Measurements from ENCODE around the gene LRP10. TPM values are rescaled to one million over a fixed set of nuclear protein-coding genes. Genes with fewer than 3 reads are reported as not detected.
"Not testable (repeated sequence)": the region's sequence is repeated elsewhere in the genome, so short reads cannot be mapped to it uniquely, and the experiment has no call there.

Gene LRP10
- total RNA-seq, 1 donor from 2014 or later, result 0.92 TPM

GRCh38 chr14:22856428-22856827 lies 15.1 kb upstream of the LRP10 start:
- Histone ChIP-seq H3K79me2 (ENCODE audit: low read depth) (no peaks in the 10 kb centered on the region), H3K27me3 (no peaks in the 10 kb centered on the region), H2AFZ (replicated peaks) (no peak overlapping the region), H3K4me2 (no peak overlapping the region), H3K9ac (no peak overlapping the region), H3F3A (ENCODE audit: low read depth) (no peaks in the 10 kb centered on the region), H3K36me3 (no peaks in the 10 kb centered on the region), H4K20me1 (ENCODE audit: low read depth) (no peaks in the 10 kb centered on the region), H3K27ac (no peak overlapping the region), H3K4me1 (no peaks in the 10 kb centered on the region), H3K4me3 (no peak overlapping the region), H3K9me3 (ENCODE audit: low read depth) (no peaks in the 10 kb centered on the region)
- Mint-ChIP-seq H3K27me3 (ENCODE audit: insufficient read depth, low read depth) (peaks cover 2% of the 10 kb centered on the region), H3K9me3 (peaks cover 2% of the 10 kb centered on the region), H3K36me3 (no peaks in the 10 kb centered on the region), H3K27ac (no peak overlapping the region), H3K4me3 (no peak overlapping the region), H3K4me1 (peaks cover 6% of the 10 kb centered on the region)
- TF ChIP-seq EZH2 (IDR thresholded peaks at IDR 0.05) (no peak), EZH2phosphoT487 (IDR thresholded peaks at IDR 0.05) (no peak), CTCF (IDR thresholded peaks at IDR 0.05) (no peak)
- no peak for DNase-seq (ENCODE audit: low spot score)

GRCh38 chr14:22860377-22860776 lies 11.2 kb upstream of the LRP10 start:
- not testable (repeated sequence) for H3K27me3 ChIP-seq; H3K36me3 ChIP-seq; H3K9me3 ChIP-seq (ENCODE audit: low read depth); H4K20me1 ChIP-seq (ENCODE audit: low read depth); H3K4me1 ChIP-seq; H2AFZ ChIP-seq (replicated peaks); H3K4me1 Mint-ChIP-seq; H3K27ac ChIP-seq; H3K27ac Mint-ChIP-seq; H3K4me2 ChIP-seq; H3K4me3 Mint-ChIP-seq; DNase-seq (ENCODE audit: low spot score); H3K36me3 Mint-ChIP-seq; H3K9me3 Mint-ChIP-seq; H3K9ac ChIP-seq; H3K27me3 Mint-ChIP-seq (ENCODE audit: insufficient read depth, low read depth); H3F3A ChIP-seq (ENCODE audit: low read depth); H3K79me2 ChIP-seq (ENCODE audit: low read depth); H3K4me3 ChIP-seq

- H2AFZ ChIP-seq (replicated peaks), result no peak overlapping the region
- DNase-seq (ENCODE audit: low spot score), result no peak
- no peaks in the 10 kb centered on the region for H3K27me3 Mint-ChIP-seq (ENCODE audit: insufficient read depth, low read depth)
- H3K4me3 Mint-ChIP-seq, result no peak overlapping the region
- no peak overlapping the region for H3K4me2 ChIP-seq
- H3K27ac ChIP-seq, result no peak overlapping the region
- no peaks in the 10 kb centered on the region for H3K36me3 Mint-ChIP-seq
- TF ChIP-seq EZH2 (IDR thresholded peaks at IDR 0.05), result no peak
- TF ChIP-seq EZH2phosphoT487 (IDR thresholded peaks at IDR 0.05), result no peak
- TF ChIP-seq CTCF (IDR thresholded peaks at IDR 0.05), result no peak
- H4K20me1 ChIP-seq (ENCODE audit: low read depth), result no peaks in the 10 kb centered on the region
- no peaks in the 10 kb centered on the region for H3K79me2 ChIP-seq (ENCODE audit: low read depth)
- peaks cover 2% of the 10 kb centered on the region for H3K9me3 Mint-ChIP-seq
- no peaks in the 10 kb centered on the region for H3F3A ChIP-seq (ENCODE audit: low read depth)
- no peak overlapping the region for H3K9ac ChIP-seq
- H3K4me1 Mint-ChIP-seq, result peaks cover 3% of the 10 kb centered on the region
- no peaks in the 10 kb centered on the region for H3K9me3 ChIP-seq (ENCODE audit: low read depth)
- H3K27me3 ChIP-seq, result no peaks in the 10 kb centered on the region
- H3K27ac Mint-ChIP-seq, result no peak overlapping the region
- no peak overlapping the region for H3K4me3 ChIP-seq
- H3K36me3 ChIP-seq, result no peaks in the 10 kb centered on the region
- no peaks in the 10 kb centered on the region for H3K4me1 ChIP-seq
Observed at GRCh38 chr14:22861651-22862050, 9.9 kb upstream of the LRP10 start.

- Histone ChIP-seq H2AFZ (replicated peaks) (peak overlapping the region; percentile 29), H3K4me3 (no peak overlapping the region), H3K79me2 (ENCODE audit: low read depth) (no peaks in the 10 kb centered on the region), H3K4me2 (no peak overlapping the region), H3K4me1 (no peaks in the 10 kb centered on the region), H3F3A (ENCODE audit: low read depth) (no peaks in the 10 kb centered on the region), H3K27me3 (no peaks in the 10 kb centered on the region), H3K36me3 (no peaks in the 10 kb centered on the region), H3K27ac (no peak overlapping the region), H3K9ac (no peak overlapping the region), H4K20me1 (ENCODE audit: low read depth) (no peaks in the 10 kb centered on the region), H3K9me3 (ENCODE audit: low read depth) (no peaks in the 10 kb centered on the region)
- no peak for DNase-seq (ENCODE audit: low spot score)
- Mint-ChIP-seq H3K4me3 (no peak overlapping the region), H3K36me3 (no peaks in the 10 kb centered on the region), H3K4me1 (peaks cover 3% of the 10 kb centered on the region), H3K9me3 (peaks cover 2% of the 10 kb centered on the region), H3K27ac (peak overlapping the region; percentile 22), H3K27me3 (ENCODE audit: insufficient read depth, low read depth) (peaks cover 3% of the 10 kb centered on the region)
- TF ChIP-seq CTCF (IDR thresholded peaks at IDR 0.05), result no peak
- no peak for TF ChIP-seq EZH2phosphoT487 (IDR thresholded peaks at IDR 0.05)
- no peak for TF ChIP-seq EZH2 (IDR thresholded peaks at IDR 0.05)
Observed at GRCh38 chr14:22864979-22865378, 6.6 kb upstream of the LRP10 start.

Measured in neural progenitor cell (in vitro differentiated cells).